K562 (cell line): ENCODE results near the gene SRRM4. TPM values are rescaled to one million over a fixed set of nuclear protein-coding genes. Genes with fewer than 3 reads are reported as not detected.

Experiments
- ATAC-seq: fragments of 200-7000 bp; cut with Tn5 transposase; 3 replicates; pipeline ENCODE4 v1.9.1; 2020; ENCODE audit warnings: moderate library complexity
- BruUV-seq: library from RNA; stranded (reverse); fragments of 400-500 nt; replicated peaks from 2 replicates; lab custom pipeline; 2021; lab: Mats Ljungman, UMichigan
- CTCF ChIA-PET: fragments of 300-600 bp; formaldehyde crosslinking; extraction: SDS; loops from one replicate; lab custom pipeline; 2021; ENCODE audit warnings: low intra/inter-chr PET ratio; lab: Yijun Ruan, JAX
- POLR2A ChIA-PET: fragments of 300-600, 350-650 bp; sonication (Branson Sonifier 250); formaldehyde crosslinking; extraction: SDS; loops from one replicate; lab custom pipeline; 2021; ENCODE audit warnings: antibody characterized with exemption, inconsistent platforms; lab: Yijun Ruan, JAX
- DNase-seq, 4 experiments: peaks; one replicate each; pipeline versions ENCODE4 v3.0.0 to v3.0.0-alpha.2; 2011 to 2018; ENCODE audit warnings: low spot score in 3 of 4, mixed read lengths in 3 of 4; ENCODE audit errors: extremely low read depth in 1 of 4
- FAIRE-seq: peaks from 2 replicates; lab custom pipeline; 2011; peaks lifted over from hg19 to GRCh38; lab: Jason Lieb, UNC
- H2AFZ ChIP-seq: 2 replicates; pipeline ENCODE4 v1.6.0; 2011; ENCODE audit warnings: low read depth, low read length, control low read depth, inconsistent platforms
- H3K27ac ChIP-seq: fragments of 200-600 bp; 3 replicates; pipeline ENCODE4 v1.8.0; 2011; ENCODE audit warnings: low read depth, mild to moderate bottlenecking, control low read depth, inconsistent platforms, low read length, moderate library complexity, mixed read lengths; ENCODE audit errors: extremely low read depth
- H3K27me3 ChIP-seq, 2 experiments: fragments of 300-600 bp in 1 of 2; 2 replicates in 1 of 2; 3 replicates in 1 of 2; pipeline versions ENCODE4 v1.6.0 to v1.8.0; 2011; ENCODE audit warnings: inconsistent platforms in 2 of 2, low read length in 2 of 2, mild to moderate bottlenecking in 1 of 2, mixed read lengths in 1 of 2, moderate library complexity in 1 of 2; ENCODE audit not compliant: control insufficient read depth in 2 of 2, insufficient read depth in 2 of 2
- H3K36me3 ChIP-seq: fragments of 300-600 bp; 3 replicates; pipeline ENCODE4 v1.8.0; 2011; ENCODE audit warnings: mild to moderate bottlenecking, low read length, inconsistent platforms; ENCODE audit not compliant: control insufficient read depth, insufficient read depth
- H3K4me1 ChIP-seq, 2 experiments: fragments of 200-600 bp in 1 of 2; replicated peaks in 1 of 2; 2 replicates in 1 of 2; 3 replicates in 1 of 2; pipeline versions ENCODE4 v1.5.1 to v1.8.0; 2011; ENCODE audit warnings: inconsistent platforms in 2 of 2, low read length in 2 of 2, mild to moderate bottlenecking in 1 of 2, mixed read lengths in 1 of 2, moderate library complexity in 1 of 2; ENCODE audit not compliant: control insufficient read depth in 2 of 2, insufficient read depth in 2 of 2
- H3K4me2 ChIP-seq: 2 replicates; pipeline ENCODE4 v1.6.1; 2011; ENCODE audit warnings: low read length, control low read depth, inconsistent platforms, mixed read lengths; ENCODE audit not compliant: insufficient read depth
- H3K4me3 ChIP-seq: fragments of 200-600 bp; sonication (generic), shearing (Covaris generic); 2 replicates; pipeline ENCODE4 v1.5.1; 2016; ENCODE audit warnings: control low read depth, inconsistent platforms
- H3K79me2 ChIP-seq: fragments of 200-600 bp; 3 replicates; pipeline ENCODE4 v1.8.0; 2011; ENCODE audit warnings: low read length, inconsistent platforms; ENCODE audit not compliant: control insufficient read depth, insufficient read depth
- H3K9ac ChIP-seq, 2 experiments: 2 replicates each; pipeline versions ENCODE4 v1.6.0 to v1.6.1; 2011; ENCODE audit warnings: low read depth in 2 of 2, low read length in 2 of 2, control low read depth in 1 of 2, inconsistent platforms in 1 of 2, mild to moderate bottlenecking in 1 of 2, mixed read lengths in 1 of 2; ENCODE audit not compliant: insufficient read depth in 1 of 2
- H3K9me1 ChIP-seq: one replicate; pipeline ENCODE4 v1.6.0; 2011; ENCODE audit warnings: inconsistent platforms, mild to moderate bottlenecking, low read length, moderate library complexity; ENCODE audit not compliant: control insufficient read depth, insufficient read depth
- H3K9me3 ChIP-seq: replicated peaks from 2 replicates; pipeline ENCODE4 v1.5.1; 2011; ENCODE audit warnings: low read depth, low read length, inconsistent platforms; ENCODE audit not compliant: control insufficient read depth, insufficient read depth
- H4K20me1 ChIP-seq: replicated peaks from 2 replicates; pipeline ENCODE4 v1.6.1; 2011; ENCODE audit warnings: low read length, inconsistent platforms, mixed read lengths; ENCODE audit not compliant: control insufficient read depth, insufficient read depth
- ADNP ChIP-seq: fragments of 200-800 bp; sonication (Bioruptor generic); IDR thresholded peaks from 2 replicates; pipeline ENCODE4 v1.6.1; 2016; ENCODE audit warnings: missing genetic modification characterization, missing compliant biosample characterization
- CTCFL ChIP-seq: IDR thresholded peaks from 2 replicates; pipeline ENCODE4 v1.6.1; 2011; ENCODE audit warnings: borderline replicate concordance, low read depth, mild to moderate bottlenecking, moderate library complexity, low read length; ENCODE audit not compliant: insufficient read depth, poor library complexity, severe bottlenecking
- DMBX1 ChIP-seq: fragments of 250-450 bp; sonication (Bioruptor Pico); IDR thresholded peaks from 2 replicates; pipeline ENCODE4 v1.8.0; 2022; ENCODE audit warnings: inconsistent platforms, mild to moderate bottlenecking, moderate library complexity, borderline replicate concordance
- MCM7 ChIP-seq, 2 experiments: fragments of 450-650 bp; IDR thresholded peaks; 2 replicates each; pipeline ENCODE4 v1.6.1; 2016 to 2018
- STAG1 ChIP-seq: sonication (generic); formaldehyde crosslinking; IDR thresholded peaks from 2 replicates; pipeline ENCODE4 v1.5.0; 2020; ENCODE audit warnings: missing genetic modification reagents, borderline replicate concordance
- WHSC1 ChIP-seq: IDR thresholded peaks from one replicate; pipeline ENCODE4 v1.6.1; 2012; ENCODE audit warnings: low read length, control low read depth, inconsistent platforms
- YBX1 ChIP-seq: fragments of 450-650 bp; IDR thresholded peaks from 2 replicates; pipeline ENCODE4 v1.7.1; 2016; ENCODE audit warnings: mild to moderate bottlenecking
- WGBS: fragments of 100-300 bp; shearing (Covaris generic); methylation state at CpG from one replicate; pipeline ENCODE4 v1.1.6; 2016; ENCODE audit warnings: low coverage, mixed read lengths; ENCODE audit not compliant: insufficient coverage; ENCODE audit errors: missing lambda C conversion rate; 5-methylcytosine and 5-hydroxymethylcytosine counted together
- in situ Hi-C: fragments of 300-500 bp; cut with MboI; formaldehyde crosslinking; loops from 4 replicates; pipeline ENCODE4 v1.15.0; 2018; ENCODE audit warnings: inconsistent platforms, mixed read lengths
- intact Hi-C: fragments of 100-400 bp; cut with micrococcal nuclease; formaldehyde crosslinking; loops from 2 replicates; pipeline ENCODE4 v1.14.2; 2022
- polyA plus RNA-seq, 8 experiments: library from polyadenylated mRNA; depleted of rRNA in 4 of 8; stranded (reverse) in 5 of 8; unstranded in 3 of 8; fragments of >200 nt; fragmentation: Nextera tagmentation in 2 of 8; fragmentation: Illumina TruSeq in 1 of 8; extraction: Ambion mirVana in 2 of 8; extraction: Trizol in 1 of 8; gene quantifications; 2 replicates each; pipeline versions ENCODE4 v1.2.1 to v1.2.3, GENCODE V29; 2011 to 2014; ENCODE audit warnings: inconsistent platforms in 1 of 8, missing spikeins in 1 of 8
- total RNA-seq, 7 experiments: library from RNA; depleted of rRNA in 6 of 7; stranded (reverse); fragments of >200 nt in 6 of 7; fragmentation: Illumina TruSeq in 2 of 7; extraction: Trizol in 2 of 7; gene quantifications; 2 replicates each; pipeline versions ENCODE4 v1.2.1 to v1.2.3, GENCODE V29; 2011 to 2021; ENCODE audit warnings: low replicate concordance in 1 of 7

The SRRM4 gene
- total and polyA plus RNA-seq, 9 of the 15 experiments (the other 6 are each of a cell fraction or from before 2014, with no cell fraction given): not detected

- H3K79me2 ChIP-seq: no peaks in the 10 kb centered on the region
- H3K4me1 ChIP-seq: no peaks in the 10 kb centered on the region
- H2AFZ ChIP-seq: no peak overlapping the region
- FAIRE-seq (no peak), ATAC-seq (no peak), DNase-seq (no peak)
- no peaks in the 10 kb centered on the region for H3K27me3 ChIP-seq
- no peak overlapping the region for H3K27ac ChIP-seq
- BruUV-seq: no TSS peak
- no peaks in the 10 kb centered on the region for H3K36me3 ChIP-seq
- no peaks in the 10 kb centered on the region for H3K9me3 ChIP-seq
- intact Hi-C loops (no loop called here), in situ Hi-C loops (no loop called here)
- WGBS: 0% methylated on average over 1 of the region's 1 CpG
- no peak overlapping the region for H3K9ac ChIP-seq
- H3K4me2 ChIP-seq: no peak overlapping the region
- ChIA-PET POLR2A (interaction anchor here (0.6 kb wide), 1 partner anchor 412 kb away, joined by 4 read pairs; no protein-coding TSS in a partner anchor), CTCF (no interaction called here)
- no peaks in the 10 kb centered on the region; the same call in 1 of the 2 replicates for H4K20me1 ChIP-seq
- no peaks in the 10 kb centered on the region for H3K9me1 ChIP-seq
- no peak for TF ChIP-seq ADNP (tag)
- TF ChIP-seq STAG1: no peak
- no peak for TF ChIP-seq MCM7 (IDR thresholded peaks at IDR 0.05)
- TF ChIP-seq CTCFL: no peak
- TF ChIP-seq DMBX1 (CRISPR knock-in tag): no peak
- no peak for TF ChIP-seq WHSC1
- no peak for TF ChIP-seq YBX1
- no peak overlapping the region for H3K4me3 ChIP-seq
Measured at GRCh38 chr12:119090276-119090675, 108.9 kb downstream of the SRRM4 start.
